ENCODE data around the gene CLIP1.

The CLIP1 gene

DNA sequence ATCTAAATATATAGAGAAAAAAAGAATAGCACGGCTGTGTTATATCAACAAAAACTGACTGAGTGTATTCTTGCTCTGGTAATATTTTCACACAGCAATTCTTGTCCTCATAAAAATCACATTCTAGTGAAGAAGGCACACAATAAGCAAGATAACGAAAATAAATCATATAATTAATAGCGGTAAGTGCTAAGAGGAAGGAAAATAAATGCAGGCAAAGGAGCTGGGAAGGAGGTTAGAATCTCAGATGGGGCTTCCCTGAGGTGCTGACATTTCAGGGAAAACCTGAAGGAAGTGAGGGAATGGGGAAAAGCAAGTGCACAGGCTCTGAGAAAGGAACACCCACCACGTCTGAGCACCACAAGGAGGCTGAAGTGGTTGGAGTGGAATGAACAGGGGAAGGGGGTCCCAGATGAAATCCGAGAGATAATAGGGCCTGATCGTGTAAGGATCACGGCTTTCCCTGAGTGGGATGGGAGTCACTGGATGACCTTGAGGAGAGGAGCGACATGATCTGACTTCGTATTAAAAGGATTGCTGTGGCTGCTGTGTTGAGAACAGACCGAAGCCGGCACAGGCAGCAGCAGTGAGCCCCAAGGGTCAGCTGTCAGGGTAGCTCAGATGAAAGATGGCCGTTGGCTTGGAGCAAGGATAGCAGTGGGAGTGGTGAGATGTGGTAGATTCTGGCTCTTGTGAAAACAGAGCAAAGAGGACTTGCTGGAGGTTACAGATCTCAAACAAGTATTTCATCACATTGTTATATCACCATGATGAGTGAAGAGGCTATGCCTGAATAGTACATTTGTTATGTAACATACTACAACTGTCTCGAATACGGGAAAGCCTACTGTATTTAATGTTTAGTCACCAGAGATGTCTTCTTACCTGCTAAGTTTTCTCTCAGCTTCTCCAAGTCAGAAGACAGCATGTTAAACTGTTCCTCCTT lies 89.1 kb downstream of the CLIP1 start:
- no peaks in the 10 kb centered on the region for H3K9me3 ChIP-seq (ENCODE audit: control insufficient read depth in 2 of 2, low read length in 2 of 2)
- H3K36me3 ChIP-seq (ENCODE audit: control insufficient read depth in 2 of 2, insufficient read depth in 2 of 2, low read length in 2 of 2) = peaks cover 33 to 40% of the 10 kb centered on the region in 2 donors
- no peak overlapping the region for H3K27ac ChIP-seq (ENCODE audit: low read length)
- no peak overlapping the region for H3K4me3 ChIP-seq (ENCODE audit: low read length in 2 of 2)
- H3K9ac ChIP-seq (ENCODE audit: low read length in 2 of 2) = no peak overlapping the region
- H3K27me3 ChIP-seq (ENCODE audit: control insufficient read depth in 1 of 2, insufficient read depth in 2 of 2, low read length in 2 of 2) = no peaks in the 10 kb centered on the region
- H3K4me1 ChIP-seq (ENCODE audit: control insufficient read depth, insufficient read depth, low read length) = no peaks in the 10 kb centered on the region

DNA sequence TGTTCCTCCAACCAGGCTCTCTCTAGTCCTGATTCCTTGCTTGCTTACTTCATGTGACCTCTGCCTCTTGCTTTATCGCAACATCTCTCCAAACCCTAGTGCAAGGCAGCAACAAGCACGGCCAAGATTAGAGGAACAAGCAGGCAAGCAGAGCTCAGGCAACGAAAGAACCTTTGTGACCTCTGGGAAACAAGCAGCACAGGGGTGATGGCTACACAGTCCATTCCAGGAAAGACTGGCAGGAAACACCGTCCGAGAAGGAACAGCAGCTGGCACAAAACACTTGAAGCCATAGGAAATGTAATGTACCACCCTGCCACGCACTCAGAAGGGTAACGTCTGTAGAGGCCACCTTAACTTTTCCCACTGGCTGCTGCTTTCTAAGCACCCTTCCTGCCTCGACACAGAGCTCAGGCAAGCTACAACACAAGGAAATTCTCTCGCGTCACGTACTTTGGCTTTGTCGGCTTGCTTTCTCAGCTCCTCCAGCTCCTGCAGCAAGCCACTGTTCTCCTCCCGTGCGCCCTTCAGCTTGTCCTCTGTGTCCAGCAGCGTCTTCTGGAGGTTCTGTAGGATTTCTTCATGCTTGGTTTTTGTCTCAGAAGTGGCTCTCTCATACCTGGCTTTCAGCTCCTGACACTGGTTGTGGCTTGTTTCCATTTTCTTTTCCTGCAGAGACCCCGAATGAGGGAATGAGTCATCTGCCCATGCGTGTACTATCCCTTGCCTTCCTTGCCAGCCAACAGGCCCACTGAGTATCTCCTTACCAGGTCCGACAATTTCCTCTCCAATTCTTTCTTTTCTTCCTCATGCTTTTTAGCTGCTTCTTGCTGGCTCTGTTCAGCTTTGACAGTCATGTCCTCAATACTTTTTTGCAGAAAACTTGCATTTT lies 94.7 kb downstream of the CLIP1 start:
- Histone ChIP-seq H3K9me3 (ENCODE audit: control insufficient read depth in 2 of 2, low read length in 2 of 2) (no peaks in the 10 kb centered on the region), H3K4me1 (ENCODE audit: control insufficient read depth, insufficient read depth, low read length) (no peaks in the 10 kb centered on the region), H3K36me3 (ENCODE audit: control insufficient read depth in 2 of 2, insufficient read depth in 2 of 2, low read length in 2 of 2) (peaks cover 38 to 48% of the 10 kb centered on the region in 2 donors), H3K4me3 (ENCODE audit: low read length in 2 of 2) (no peak overlapping the region), H3K27me3 (ENCODE audit: control insufficient read depth in 1 of 2, insufficient read depth in 2 of 2, low read length in 2 of 2) (no peaks in the 10 kb centered on the region), H3K27ac (ENCODE audit: low read length) (no peak overlapping the region), H3K9ac (ENCODE audit: low read length in 2 of 2) (no peak overlapping the region)

DNA sequence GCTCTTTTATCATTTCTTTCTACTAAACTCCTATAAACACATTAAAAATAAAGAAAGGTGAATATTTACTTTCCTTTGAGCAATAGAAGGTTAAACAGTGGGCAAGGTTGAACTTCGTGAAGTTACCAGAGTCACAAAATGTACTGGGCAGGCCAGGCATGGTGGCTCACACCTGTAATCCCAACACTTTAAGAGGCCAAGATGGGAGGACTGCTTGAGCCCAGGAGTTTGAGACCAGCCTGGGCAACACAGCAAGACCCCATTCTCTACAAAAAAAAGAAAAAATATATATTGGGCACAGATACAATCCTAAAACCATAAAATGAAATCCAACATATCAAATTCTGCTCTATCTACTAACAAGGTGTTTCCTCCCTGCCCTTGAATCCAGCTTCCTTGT lies 95.5 kb downstream of the CLIP1 start:
- no peaks in the 10 kb centered on the region for H3K9me3 ChIP-seq (ENCODE audit: control insufficient read depth in 2 of 2, low read length in 2 of 2)
- H3K9ac ChIP-seq (ENCODE audit: low read length in 2 of 2) = no peak overlapping the region
- H3K27ac ChIP-seq (ENCODE audit: low read length) = no peak overlapping the region
- H3K27me3 ChIP-seq (ENCODE audit: control insufficient read depth in 1 of 2, insufficient read depth in 2 of 2, low read length in 2 of 2) = no peaks in the 10 kb centered on the region
- no peak overlapping the region for H3K4me3 ChIP-seq (ENCODE audit: low read length in 2 of 2)
- H3K36me3 ChIP-seq (ENCODE audit: control insufficient read depth in 2 of 2, insufficient read depth in 2 of 2, low read length in 2 of 2) = peaks cover 43 to 50% of the 10 kb centered on the region in 2 donors
- H3K4me1 ChIP-seq (ENCODE audit: control insufficient read depth, insufficient read depth, low read length) = no peaks in the 10 kb centered on the region

DNA sequence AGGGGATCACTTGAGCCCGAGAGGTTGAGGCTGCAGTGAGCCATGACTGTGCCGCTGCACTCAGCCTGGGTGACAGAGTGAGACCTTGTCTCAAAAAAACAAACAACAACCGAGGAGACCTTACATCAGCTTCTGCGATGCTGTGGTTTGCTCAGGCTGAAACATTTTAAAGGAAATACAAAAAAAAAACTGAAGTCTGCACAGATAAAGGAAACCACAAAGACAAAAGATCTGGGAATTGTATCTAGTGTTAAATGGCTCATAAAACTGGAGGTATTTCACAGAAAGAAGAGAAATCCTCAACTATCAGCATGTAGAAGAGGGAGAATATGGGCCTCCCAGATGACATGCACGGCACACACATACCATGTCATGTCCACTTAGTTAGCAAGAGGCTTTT lies 95.9 kb downstream of the CLIP1 start:
- H3K4me1 ChIP-seq (ENCODE audit: control insufficient read depth, insufficient read depth, low read length) = no peaks in the 10 kb centered on the region
- no peaks in the 10 kb centered on the region for H3K27me3 ChIP-seq (ENCODE audit: control insufficient read depth in 1 of 2, insufficient read depth in 2 of 2, low read length in 2 of 2)
- peaks cover 46 to 50% of the 10 kb centered on the region in 2 donors for H3K36me3 ChIP-seq (ENCODE audit: control insufficient read depth in 2 of 2, insufficient read depth in 2 of 2, low read length in 2 of 2)
- H3K27ac ChIP-seq (ENCODE audit: low read length) = no peak overlapping the region
- H3K4me3 ChIP-seq (ENCODE audit: low read length in 2 of 2) = no peak overlapping the region
- no peaks in the 10 kb centered on the region for H3K9me3 ChIP-seq (ENCODE audit: control insufficient read depth in 2 of 2, low read length in 2 of 2)
- no peak overlapping the region for H3K9ac ChIP-seq (ENCODE audit: low read length in 2 of 2)

DNA sequence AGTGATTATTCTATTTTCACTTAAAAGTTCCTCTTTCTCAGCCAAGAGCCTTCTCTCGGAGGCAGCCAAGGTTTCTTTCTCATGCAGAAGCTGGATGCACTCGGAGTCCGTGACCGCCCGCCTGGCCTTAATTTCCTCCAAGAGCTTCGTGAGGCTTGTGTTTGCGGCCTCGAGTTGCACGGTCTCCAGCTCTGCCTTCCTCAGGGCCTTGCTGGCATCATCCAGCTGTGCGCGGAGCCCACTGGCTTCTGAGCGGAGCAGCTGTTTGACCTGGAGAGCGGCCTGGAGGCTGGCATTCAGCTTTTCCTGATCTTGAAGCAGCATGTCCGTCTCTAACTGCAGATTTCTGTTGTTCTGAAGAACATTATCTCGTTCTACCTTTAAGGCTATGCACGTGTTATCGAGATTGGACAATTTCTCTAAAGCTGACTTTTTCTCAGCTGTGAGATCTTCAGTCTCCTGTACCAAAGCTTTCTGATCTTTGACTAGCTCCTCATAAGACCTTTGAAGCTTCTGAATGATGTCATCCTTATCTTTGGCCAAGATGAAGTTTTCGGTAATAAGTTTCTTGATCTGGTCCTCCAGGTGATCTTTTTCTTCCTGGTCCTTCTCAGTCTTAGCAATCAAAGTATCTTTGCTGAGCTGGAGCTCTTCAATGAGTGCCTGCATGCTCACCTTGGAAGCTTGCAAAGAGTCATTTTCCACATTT lies 99.0 kb downstream of the CLIP1 start:
- H3K27ac ChIP-seq (ENCODE audit: low read length) = no peak overlapping the region
- H3K9ac ChIP-seq (ENCODE audit: low read length in 2 of 2) = no peak overlapping the region
- no peaks in the 10 kb centered on the region for H3K27me3 ChIP-seq (ENCODE audit: control insufficient read depth in 1 of 2, insufficient read depth in 2 of 2, low read length in 2 of 2)
- H3K4me1 ChIP-seq (ENCODE audit: control insufficient read depth, insufficient read depth, low read length) = peaks cover 9% of the 10 kb centered on the region
- H3K4me3 ChIP-seq (ENCODE audit: low read length in 2 of 2) = no peak overlapping the region
- H3K9me3 ChIP-seq (ENCODE audit: control insufficient read depth in 2 of 2, low read length in 2 of 2) = no peaks in the 10 kb centered on the region
- peaks cover 47 to 48% of the 10 kb centered on the region in 2 donors for H3K36me3 ChIP-seq (ENCODE audit: control insufficient read depth in 2 of 2, insufficient read depth in 2 of 2, low read length in 2 of 2)

DNA sequence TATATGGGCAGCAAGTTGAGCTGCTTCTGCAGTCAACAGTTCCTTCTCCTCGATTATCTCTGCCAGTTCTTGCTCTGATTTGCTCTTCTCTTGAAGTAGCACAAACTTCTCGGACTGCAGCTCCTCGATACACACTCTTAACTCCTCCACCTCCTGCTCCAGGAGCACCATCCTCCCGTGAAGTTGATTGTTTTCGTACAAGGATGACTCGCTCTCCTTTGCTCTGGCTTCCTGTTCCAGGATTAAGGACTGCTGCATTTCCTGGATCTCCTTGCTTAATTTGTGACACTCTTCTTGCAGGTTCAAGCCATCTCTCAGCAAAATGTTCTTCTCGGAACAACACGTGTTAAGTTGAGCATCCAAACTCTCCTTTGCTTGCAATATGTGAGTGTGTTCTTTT lies 100.0 kb downstream of the CLIP1 start:
- peaks cover 9% of the 10 kb centered on the region for H3K4me1 ChIP-seq (ENCODE audit: control insufficient read depth, insufficient read depth, low read length)

DNA sequence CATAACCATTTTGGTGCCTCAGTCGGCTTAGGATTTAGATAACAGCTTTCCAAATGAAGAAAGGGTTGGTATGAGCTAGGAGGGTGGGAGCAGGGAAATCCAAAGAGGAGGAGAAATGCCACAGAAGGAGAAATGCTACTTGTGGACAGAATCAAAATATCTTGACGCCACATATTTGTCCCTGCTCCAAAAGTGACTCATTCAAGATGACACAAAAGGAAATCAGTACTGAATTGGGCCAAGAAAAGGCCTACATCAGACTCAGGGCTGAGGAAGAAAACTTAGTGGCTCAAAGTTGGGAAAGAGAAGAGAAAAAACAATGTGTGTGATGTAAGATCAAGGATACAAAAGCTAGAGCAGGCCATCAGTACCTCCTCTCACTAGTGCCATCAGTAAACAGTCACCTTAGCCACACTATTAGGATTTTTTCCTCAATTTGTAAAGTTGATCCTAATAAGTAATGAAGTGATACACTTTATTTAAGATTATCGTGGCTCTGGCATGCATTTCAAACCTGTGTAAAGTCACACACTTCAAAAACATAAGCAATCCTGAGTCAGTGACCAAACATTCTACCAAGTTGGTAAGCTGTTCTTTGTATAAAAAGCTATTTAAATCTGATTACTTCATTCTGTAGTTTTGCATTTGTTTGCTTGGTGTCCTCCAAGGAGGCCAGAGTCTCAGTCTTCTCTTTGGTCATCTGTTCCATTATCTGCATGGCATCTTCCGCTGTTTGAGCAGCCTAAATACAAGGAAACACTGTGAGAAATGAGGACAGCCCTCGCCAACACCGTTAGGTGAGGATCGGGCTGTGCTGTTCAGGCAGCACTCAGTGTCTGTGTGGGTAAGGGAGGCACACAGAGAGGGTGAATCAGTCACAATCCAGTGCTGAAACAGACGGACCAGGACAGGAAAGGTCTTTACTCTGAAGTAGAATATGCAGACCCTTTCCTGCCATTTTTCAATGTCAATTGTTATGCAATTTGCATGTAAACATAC lies 103.6 kb downstream of the CLIP1 start:
- Histone ChIP-seq H3K4me3 (ENCODE audit: low read length in 2 of 2) (no peak overlapping the region), H3K4me1 (ENCODE audit: control insufficient read depth, insufficient read depth, low read length) (peaks cover 9% of the 10 kb centered on the region), H3K9ac (ENCODE audit: low read length in 2 of 2) (peak overlapping the region in 1 of 2 donors; percentile 14), H3K27me3 (ENCODE audit: control insufficient read depth in 1 of 2, insufficient read depth in 2 of 2, low read length in 2 of 2) (no peaks in the 10 kb centered on the region), H3K36me3 (ENCODE audit: control insufficient read depth in 2 of 2, insufficient read depth in 2 of 2, low read length in 2 of 2) (peaks cover 47 to 63% of the 10 kb centered on the region in 2 donors), H3K9me3 (ENCODE audit: control insufficient read depth in 2 of 2, low read length in 2 of 2) (no peaks in the 10 kb centered on the region), H3K27ac (ENCODE audit: low read length) (peak overlapping the region; percentile 49)

More for the DNA sequence above, 100.0 kb downstream of the CLIP1 start:
- no peaks in the 10 kb centered on the region for H3K27me3 ChIP-seq (ENCODE audit: control insufficient read depth in 1 of 2, insufficient read depth in 2 of 2, low read length in 2 of 2)
- H3K9me3 ChIP-seq (ENCODE audit: control insufficient read depth in 2 of 2, low read length in 2 of 2) = no peaks in the 10 kb centered on the region
- no peak overlapping the region for H3K4me3 ChIP-seq (ENCODE audit: low read length in 2 of 2)
- H3K9ac ChIP-seq (ENCODE audit: low read length in 2 of 2) = no peak overlapping the region
- H3K27ac ChIP-seq (ENCODE audit: low read length) = no peak overlapping the region
- H3K36me3 ChIP-seq (ENCODE audit: control insufficient read depth in 2 of 2, insufficient read depth in 2 of 2, low read length in 2 of 2) = peaks cover 45 to 48% of the 10 kb centered on the region in 2 donors

DNA sequence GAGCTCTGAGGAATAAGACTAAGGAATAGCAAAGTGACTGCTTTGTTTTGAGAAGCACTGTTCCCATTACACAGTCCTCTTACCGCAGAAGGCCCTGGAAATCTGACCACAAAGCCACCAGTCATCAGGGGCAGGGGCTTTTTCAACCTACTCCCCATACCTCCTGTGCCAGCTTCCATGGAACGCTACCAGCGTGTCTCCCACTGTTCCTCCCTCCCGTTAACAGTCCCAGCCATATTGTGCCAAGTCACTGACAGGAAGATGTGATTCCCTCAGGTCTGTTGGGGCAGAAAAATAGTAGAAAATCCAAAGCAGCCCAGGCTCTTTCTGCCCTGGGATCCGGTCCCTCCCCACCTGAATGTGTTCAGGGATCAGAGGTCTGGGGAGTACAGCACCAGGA lies 109.5 kb downstream of the CLIP1 start:
- no peaks in the 10 kb centered on the region for H3K9me3 ChIP-seq (ENCODE audit: control insufficient read depth in 2 of 2, low read length in 2 of 2)
- H3K27me3 ChIP-seq (ENCODE audit: control insufficient read depth in 1 of 2, insufficient read depth in 2 of 2, low read length in 2 of 2) = no peaks in the 10 kb centered on the region
- no peak overlapping the region for H3K9ac ChIP-seq (ENCODE audit: low read length in 2 of 2)
- peaks cover 34 to 58% of the 10 kb centered on the region in 2 donors for H3K36me3 ChIP-seq (ENCODE audit: control insufficient read depth in 2 of 2, insufficient read depth in 2 of 2, low read length in 2 of 2)
- H3K27ac ChIP-seq (ENCODE audit: low read length) = no peak overlapping the region
- H3K4me3 ChIP-seq (ENCODE audit: low read length in 2 of 2) = no peak overlapping the region
- H3K4me1 ChIP-seq (ENCODE audit: control insufficient read depth, insufficient read depth, low read length) = no peaks in the 10 kb centered on the region

DNA sequence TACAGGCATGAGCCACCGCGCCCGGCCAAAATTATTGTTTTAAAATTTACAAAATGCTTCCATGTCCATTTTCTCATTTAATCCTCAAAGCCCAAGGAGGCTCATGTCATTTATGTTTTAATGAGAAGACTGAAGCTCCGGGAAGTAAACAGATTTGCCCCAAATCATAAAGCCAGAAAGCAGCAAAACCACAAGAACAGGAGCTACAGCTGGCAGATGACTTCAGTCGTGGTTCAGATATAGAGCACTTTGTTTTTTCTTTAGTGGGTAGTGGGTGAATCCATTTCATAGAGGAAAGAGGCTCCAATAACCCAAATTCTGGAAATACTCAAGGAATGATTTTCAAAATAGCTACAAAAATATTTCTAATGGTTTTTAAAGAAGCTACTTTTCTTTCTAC lies 110.8 kb downstream of the CLIP1 start:
- H3K9ac ChIP-seq (ENCODE audit: low read length in 2 of 2) = no peak overlapping the region
- peaks cover 29 to 51% of the 10 kb centered on the region in 2 donors for H3K36me3 ChIP-seq (ENCODE audit: control insufficient read depth in 2 of 2, insufficient read depth in 2 of 2, low read length in 2 of 2)
- H3K27ac ChIP-seq (ENCODE audit: low read length) = no peak overlapping the region

More for the DNA sequence above, 110.8 kb downstream of the CLIP1 start:
- Histone ChIP-seq H3K27me3 (ENCODE audit: control insufficient read depth in 1 of 2, insufficient read depth in 2 of 2, low read length in 2 of 2) (no peaks in the 10 kb centered on the region), H3K9me3 (ENCODE audit: control insufficient read depth in 2 of 2, low read length in 2 of 2) (no peaks in the 10 kb centered on the region), H3K4me1 (ENCODE audit: control insufficient read depth, insufficient read depth, low read length) (no peaks in the 10 kb centered on the region), H3K4me3 (ENCODE audit: low read length in 2 of 2) (no peak overlapping the region)
